HG03064 (cell line): ENCODE results near the gene ADAMTS13.

ENCODE experiments used
- ATAC-seq: cut with Tn5 transposase; IDR thresholded peaks from one replicate; pipeline ENCODE4 v1.9.1; 2021; ENCODE audit warnings: low read depth; ENCODE audit not compliant: unreplicated experiment

The ADAMTS13 gene

DNA sequence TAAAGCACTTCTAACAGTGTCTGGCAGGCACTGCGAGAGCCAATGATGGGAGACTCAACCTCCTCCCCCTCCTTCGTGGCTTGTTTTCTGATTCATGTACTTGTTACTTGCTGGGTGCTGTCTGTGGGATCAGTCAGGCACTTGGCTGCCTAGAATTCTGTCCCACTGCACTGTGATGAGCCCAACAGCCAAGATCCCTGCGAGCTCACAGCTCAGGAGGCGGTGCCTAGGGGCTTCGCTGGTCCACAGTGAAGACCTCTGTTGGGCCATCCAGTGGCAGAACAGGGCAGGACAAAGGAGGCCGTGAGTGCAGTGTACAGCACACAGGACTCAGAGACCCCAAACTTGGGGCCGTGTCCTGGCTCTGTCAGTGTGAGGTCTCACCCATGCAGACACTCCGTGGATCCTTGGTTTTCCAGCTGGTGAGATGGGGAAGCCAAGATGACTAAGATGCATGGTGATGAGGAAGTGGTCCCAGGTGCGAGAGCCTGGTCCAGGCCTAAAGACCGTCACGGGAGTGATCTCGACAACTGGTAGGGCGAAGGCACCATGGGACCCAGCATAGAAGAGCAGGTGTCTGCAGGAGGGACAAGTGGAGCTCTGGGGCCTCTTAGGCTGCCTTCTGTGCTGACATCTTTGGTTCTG is 83.1 kb downstream of the ADAMTS13 start:
- no peak for ATAC-seq

DNA sequence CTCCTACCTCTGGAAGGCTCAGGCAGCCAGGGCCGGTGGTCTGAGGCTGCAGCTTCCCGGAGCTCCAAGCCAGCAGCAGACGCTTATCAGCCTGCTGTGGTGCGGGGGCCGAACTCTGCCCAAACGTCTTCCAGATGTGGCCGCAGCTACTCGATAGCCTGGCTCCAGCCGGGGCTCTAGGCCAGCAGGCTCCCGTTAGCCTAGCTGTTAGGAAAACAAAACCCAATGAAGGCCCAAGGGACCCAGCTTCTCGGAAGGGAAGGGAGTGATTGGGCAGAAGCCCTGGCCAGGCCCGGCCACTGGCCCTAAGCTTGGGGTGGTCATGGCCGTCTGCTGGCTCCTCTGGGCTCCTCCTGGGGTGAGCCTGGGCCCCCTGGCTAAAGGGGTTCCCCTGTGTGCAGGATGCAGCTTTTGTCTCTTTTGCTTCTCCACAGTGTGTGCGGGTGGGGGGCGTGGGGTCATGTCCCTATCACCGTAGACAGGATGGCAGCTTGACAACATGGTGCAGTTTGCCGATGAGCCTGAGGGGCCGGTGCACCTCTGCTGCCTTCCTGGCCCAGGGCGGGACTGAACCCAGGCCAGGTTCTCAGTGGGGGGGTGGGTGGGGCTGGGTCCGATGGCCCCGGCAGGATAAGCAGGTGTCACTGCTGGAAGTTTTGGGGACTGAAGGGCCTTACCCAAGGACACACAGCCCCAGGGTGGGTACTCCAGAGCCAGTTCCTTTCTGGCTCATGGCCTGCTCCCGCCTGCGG is 83.9 kb downstream of the ADAMTS13 start:
- ATAC-seq: no peak

DNA sequence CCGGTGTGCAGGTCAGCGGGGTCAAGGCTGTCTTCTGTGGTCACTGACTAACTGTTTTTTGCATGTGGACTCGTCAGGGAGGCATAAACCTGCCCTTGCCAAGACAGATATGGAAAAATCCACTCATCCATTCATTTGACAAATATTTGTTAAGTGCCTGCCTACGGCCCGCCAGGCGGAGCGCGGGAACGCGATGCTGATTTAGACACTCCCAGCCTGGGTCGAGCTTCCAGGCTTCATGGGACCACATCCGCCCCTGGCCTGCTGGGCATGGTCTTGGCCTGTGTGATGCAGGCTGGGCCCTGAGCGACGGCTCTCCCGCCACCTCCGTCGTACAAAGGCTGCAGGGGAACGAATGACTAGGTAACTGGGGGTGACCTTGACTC is 84.5 kb downstream of the ADAMTS13 start:
- no peak for ATAC-seq

GRCh38 chr9:133507246-133507965 is 85.2 kb downstream of the ADAMTS13 start:
- no peak for ATAC-seq

DNA sequence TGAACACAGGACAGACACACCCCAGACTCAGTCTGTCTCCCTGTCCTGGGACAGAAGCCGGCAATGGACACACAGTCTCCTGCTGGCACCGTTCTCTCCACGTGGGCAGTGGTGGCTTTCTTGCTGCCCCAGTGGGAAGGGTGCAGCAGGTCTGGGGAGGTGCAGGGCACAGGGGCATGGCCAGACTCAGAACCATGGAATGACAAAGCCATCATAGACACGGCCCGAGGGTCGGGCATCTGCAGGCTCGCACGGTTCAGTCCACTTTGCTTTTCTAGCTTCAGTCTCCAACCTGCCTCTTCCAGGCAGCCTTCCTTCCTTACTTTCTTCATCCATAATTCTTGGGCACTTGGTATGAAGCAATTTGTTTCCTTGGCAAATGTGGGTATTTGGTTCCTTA is 85.9 kb downstream of the ADAMTS13 start:
- ATAC-seq: no peak
